Measurements from ENCODE around the gene CYP2W1. TPM values are rescaled to one million over a fixed set of nuclear protein-coding genes. Genes with fewer than 3 reads are reported as not detected.

Gene CYP2W1
- total and polyA plus RNA-seq, 10 of the 15 experiments (the other 5 are each of a cell fraction or from before 2014, with no cell fraction given), result not detected

- TF ChIP-seq, protein P1, sequence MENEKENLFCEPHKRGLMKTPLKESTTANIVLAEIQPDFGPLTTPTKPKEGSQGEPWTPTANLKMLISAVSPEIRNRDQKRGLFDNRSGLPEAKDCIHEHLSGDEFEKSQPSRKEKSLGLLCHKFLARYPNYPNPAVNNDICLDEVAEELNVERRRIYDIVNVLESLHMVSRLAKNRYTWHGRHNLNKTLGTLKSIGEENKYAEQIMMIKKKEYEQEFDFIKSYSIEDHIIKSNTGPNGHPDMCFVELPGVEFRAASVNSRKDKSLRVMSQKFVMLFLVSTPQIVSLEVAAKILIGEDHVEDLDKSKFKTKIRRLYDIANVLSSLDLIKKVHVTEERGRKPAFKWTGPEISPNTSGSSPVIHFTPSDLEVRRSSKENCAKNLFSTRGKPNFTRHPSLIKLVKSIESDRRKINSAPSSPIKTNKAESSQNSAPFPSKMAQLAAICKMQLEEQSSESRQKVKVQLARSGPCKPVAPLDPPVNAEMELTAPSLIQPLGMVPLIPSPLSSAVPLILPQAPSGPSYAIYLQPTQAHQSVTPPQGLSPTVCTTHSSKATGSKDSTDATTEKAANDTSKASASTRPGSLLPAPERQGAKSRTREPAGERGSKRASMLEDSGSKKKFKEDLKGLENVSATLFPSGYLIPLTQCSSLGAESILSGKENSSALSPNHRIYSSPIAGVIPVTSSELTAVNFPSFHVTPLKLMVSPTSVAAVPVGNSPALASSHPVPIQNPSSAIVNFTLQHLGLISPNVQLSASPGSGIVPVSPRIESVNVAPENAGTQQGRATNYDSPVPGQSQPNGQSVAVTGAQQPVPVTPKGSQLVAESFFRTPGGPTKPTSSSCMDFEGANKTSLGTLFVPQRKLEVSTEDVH (IDR thresholded peaks at IDR 0.05; ENCODE audit: low read depth, partially characterized antibody), result no peak
- TF ChIP-seq, protein P2, sequence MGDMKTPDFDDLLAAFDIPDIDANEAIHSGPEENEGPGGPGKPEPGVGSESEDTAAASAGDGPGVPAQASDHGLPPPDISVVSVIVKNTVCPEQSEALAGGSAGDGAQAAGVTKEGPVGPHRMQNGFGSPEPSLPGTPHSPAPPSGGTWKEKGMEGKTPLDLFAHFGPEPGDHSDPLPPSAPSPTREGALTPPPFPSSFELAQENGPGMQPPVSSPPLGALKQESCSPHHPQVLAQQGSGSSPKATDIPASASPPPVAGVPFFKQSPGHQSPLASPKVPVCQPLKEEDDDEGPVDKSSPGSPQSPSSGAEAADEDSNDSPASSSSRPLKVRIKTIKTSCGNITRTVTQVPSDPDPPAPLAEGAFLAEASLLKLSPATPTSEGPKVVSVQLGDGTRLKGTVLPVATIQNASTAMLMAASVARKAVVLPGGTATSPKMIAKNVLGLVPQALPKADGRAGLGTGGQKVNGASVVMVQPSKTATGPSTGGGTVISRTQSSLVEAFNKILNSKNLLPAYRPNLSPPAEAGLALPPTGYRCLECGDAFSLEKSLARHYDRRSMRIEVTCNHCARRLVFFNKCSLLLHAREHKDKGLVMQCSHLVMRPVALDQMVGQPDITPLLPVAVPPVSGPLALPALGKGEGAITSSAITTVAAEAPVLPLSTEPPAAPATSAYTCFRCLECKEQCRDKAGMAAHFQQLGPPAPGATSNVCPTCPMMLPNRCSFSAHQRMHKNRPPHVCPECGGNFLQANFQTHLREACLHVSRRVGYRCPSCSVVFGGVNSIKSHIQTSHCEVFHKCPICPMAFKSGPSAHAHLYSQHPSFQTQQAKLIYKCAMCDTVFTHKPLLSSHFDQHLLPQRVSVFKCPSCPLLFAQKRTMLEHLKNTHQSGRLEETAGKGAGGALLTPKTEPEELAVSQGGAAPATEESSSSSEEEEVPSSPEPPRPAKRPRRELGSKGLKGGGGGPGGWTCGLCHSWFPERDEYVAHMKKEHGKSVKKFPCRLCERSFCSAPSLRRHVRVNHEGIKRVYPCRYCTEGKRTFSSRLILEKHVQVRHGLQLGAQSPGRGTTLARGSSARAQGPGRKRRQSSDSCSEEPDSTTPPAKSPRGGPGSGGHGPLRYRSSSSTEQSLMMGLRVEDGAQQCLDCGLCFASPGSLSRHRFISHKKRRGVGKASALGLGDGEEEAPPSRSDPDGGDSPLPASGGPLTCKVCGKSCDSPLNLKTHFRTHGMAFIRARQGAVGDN (IDR thresholded peaks at IDR 0.05), result peak; percentile 66; the same call in 1 of the 2 replicates
- TF ChIP-seq EGR1 (IDR thresholded peaks at IDR 0.05; ENCODE audit: borderline replicate concordance in 1 of 2, low read depth in 2 of 2, low read length in 2 of 2), result 0 out of 3 replicates have a peak, but pooled peaks of 1 of the 2 experiments have one; percentile 3
- TF ChIP-seq SREBF2 (IDR thresholded peaks at IDR 0.05; ENCODE audit: low read length), result no peak
- peak; percentile 4; the same call in 1 of the 2 replicates for TF ChIP-seq LARP7 (IDR thresholded peaks at IDR 0.05)
- no peak for TF ChIP-seq ZNF592 (IDR thresholded peaks at IDR 0.05)
- no peak for TF ChIP-seq SRF (IDR thresholded peaks at IDR 0.05; ENCODE audit: low read depth in 2 of 2, low read length in 2 of 2)
- TF ChIP-seq ETV6 (conservative IDR thresholded peaks at IDR 0.05 in 1 of 2, IDR thresholded peaks at IDR 0.05 in 1 of 2; ENCODE audit: borderline replicate concordance in 1 of 2, low read depth in 1 of 2), result no peak
- no peak for TF ChIP-seq MYB (IDR thresholded peaks at IDR 0.05; ENCODE audit: borderline replicate concordance, low read depth, low read length)
- TF ChIP-seq IKZF2 (IDR thresholded peaks at IDR 0.05), result no peak
- TF ChIP-seq POLR2A (IDR thresholded peaks at IDR 0.05; ENCODE audit: low read depth, low read length), result peak; percentile 18; the same call in 1 of the 2 replicates
- TF ChIP-seq, protein P3, sequence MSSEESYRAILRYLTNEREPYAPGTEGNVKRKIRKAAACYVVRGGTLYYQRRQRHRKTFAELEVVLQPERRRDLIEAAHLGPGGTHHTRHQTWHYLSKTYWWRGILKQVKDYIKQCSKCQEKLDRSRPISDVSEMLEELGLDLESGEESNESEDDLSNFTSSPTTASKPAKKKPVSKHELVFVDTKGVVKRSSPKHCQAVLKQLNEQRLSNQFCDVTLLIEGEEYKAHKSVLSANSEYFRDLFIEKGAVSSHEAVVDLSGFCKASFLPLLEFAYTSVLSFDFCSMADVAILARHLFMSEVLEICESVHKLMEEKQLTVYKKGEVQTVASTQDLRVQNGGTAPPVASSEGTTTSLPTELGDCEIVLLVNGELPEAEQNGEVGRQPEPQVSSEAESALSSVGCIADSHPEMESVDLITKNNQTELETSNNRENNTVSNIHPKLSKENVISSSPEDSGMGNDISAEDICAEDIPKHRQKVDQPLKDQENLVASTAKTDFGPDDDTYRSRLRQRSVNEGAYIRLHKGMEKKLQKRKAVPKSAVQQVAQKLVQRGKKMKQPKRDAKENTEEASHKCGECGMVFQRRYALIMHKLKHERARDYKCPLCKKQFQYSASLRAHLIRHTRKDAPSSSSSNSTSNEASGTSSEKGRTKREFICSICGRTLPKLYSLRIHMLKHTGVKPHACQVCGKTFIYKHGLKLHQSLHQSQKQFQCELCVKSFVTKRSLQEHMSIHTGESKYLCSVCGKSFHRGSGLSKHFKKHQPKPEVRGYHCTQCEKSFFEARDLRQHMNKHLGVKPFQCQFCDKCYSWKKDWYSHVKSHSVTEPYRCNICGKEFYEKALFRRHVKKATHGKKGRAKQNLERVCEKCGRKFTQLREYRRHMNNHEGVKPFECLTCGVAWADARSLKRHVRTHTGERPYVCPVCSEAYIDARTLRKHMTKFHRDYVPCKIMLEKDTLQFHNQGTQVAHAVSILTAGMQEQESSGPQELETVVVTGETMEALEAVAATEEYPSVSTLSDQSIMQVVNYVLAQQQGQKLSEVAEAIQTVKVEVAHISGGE (CRISPR knock-in tag; IDR thresholded peaks at IDR 0.05), result no peak
- TF ChIP-seq WRNIP1 (IDR thresholded peaks at IDR 0.05; ENCODE audit: borderline replicate concordance, low read depth, low read length), result 0 out of 2 replicates have a peak, but pooled peaks have one; percentile 15
Observed at GRCh38 chr7:1025743-1026581, 43.0 kb downstream of the CYP2W1 start (continued).
